Measurements from ENCODE around the gene PRMT5.

DNA sequence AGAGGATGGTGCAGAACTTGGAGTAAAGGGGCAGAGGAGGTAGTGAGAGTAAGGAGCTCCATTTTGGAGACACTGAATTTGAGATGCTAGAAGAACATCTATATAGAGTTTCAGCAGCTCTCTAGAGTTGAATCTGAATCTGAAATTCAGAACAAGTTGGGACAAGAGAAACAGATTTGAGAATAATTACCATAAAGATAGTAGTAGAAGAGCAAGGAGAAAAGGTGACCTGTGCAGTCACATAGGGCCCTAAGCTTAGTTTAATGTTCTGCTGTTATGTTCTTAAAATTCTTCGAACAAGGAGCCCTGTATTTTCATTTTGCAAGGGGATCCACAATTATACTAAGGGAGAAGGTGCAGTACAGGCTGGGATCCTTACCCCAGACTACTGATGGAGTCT is 38.8 kb downstream of the PRMT5 start:
- TF ChIP-seq, protein P1, sequence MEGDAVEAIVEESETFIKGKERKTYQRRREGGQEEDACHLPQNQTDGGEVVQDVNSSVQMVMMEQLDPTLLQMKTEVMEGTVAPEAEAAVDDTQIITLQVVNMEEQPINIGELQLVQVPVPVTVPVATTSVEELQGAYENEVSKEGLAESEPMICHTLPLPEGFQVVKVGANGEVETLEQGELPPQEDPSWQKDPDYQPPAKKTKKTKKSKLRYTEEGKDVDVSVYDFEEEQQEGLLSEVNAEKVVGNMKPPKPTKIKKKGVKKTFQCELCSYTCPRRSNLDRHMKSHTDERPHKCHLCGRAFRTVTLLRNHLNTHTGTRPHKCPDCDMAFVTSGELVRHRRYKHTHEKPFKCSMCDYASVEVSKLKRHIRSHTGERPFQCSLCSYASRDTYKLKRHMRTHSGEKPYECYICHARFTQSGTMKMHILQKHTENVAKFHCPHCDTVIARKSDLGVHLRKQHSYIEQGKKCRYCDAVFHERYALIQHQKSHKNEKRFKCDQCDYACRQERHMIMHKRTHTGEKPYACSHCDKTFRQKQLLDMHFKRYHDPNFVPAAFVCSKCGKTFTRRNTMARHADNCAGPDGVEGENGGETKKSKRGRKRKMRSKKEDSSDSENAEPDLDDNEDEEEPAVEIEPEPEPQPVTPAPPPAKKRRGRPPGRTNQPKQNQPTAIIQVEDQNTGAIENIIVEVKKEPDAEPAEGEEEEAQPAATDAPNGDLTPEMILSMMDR (IDR thresholded peaks at IDR 0.05; ENCODE audit: insufficient read depth, low read depth, low read length), result no peak
- TF ChIP-seq EZH2 (IDR thresholded peaks at IDR 0.05; ENCODE audit: insufficient read depth, low read length), result no peak
